HG03159 (cell line): ENCODE measurements around the gene MYL3.

Source experiments
- ATAC-seq: cut with Tn5 transposase; IDR thresholded peaks from one replicate; pipeline ENCODE4 v1.9.1; 2021; ENCODE audit warnings: mild to moderate bottlenecking, moderate library complexity; ENCODE audit not compliant: unreplicated experiment

MYL3 gene

GRCh38 chr3:46883054-46883829, 20.0 kb upstream of the MYL3 start:
- ATAC-seq, result no peak

DNA sequence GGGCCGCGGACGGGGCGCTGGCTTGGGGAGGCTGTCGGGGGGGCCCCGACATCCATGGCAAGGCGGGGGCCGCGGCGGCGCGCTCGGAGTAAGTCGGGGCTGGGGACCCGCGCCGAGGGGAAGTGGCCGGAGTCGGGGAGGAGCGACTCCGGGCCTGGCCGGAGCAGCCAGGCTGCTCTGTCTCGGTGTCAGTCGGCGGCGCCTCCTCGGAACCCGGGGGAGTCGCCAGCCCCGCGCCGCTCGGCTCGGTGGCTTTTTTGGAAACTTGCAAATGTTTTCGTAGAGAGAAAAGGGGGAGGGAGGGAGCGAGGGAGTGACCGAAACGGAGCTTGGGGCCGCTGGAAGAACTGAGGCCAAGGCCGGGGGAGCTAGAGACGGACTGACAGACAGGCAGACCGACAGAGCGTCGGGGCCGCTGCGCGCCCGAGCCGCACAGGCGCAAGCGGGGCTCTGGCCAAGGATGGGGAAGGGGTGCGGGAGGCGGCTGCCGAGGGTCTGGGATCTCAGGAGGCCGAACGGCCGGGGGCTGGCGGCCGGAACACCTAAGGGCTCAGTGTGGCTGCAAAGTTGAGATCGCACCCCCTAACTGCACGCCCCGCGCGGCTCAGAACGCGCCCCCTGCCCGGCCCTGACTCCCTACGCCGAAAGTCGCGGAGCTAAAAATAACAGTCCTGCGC, 19.3 kb upstream of the MYL3 start:
- no peak for ATAC-seq

DNA sequence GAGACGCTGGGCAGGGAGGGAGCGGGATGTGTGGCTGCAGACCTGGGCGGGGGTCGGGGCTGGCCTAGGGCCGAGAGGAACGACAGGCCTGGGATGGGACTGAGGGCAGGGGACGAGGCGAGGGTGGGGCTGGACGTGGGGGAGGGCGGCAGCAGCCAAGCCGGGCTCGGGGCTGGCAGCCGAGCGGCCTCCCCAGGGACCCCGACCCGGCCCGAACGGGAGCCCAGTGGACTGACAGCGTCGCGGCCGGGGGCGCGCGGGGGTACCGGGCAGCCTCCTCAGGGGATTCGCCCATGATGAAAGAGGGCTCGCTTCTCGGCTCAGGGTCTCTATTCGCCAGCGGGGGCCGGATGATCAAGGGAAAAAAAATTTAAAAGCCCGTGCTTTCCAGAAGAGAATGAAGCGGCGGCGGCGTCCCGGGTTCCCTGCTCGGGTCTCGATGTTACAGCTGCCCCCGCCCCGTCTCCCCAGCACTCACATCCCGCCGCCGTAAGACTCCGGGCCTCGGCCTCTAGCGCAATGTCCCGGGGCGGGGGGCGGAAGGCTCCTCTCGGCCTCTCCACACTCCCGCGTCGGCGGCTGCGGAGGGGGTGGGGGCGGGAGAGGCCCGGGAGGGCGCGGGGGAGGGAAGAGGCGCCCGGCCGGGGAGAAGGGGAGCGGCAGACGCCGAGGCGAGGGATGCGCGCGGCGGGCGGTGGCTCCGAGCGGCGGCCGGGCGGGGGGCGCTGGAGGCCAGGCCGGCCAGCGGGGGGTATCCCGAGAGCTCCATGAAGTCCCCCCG, 18.5 kb upstream of the MYL3 start:
- ATAC-seq, result no peak

DNA sequence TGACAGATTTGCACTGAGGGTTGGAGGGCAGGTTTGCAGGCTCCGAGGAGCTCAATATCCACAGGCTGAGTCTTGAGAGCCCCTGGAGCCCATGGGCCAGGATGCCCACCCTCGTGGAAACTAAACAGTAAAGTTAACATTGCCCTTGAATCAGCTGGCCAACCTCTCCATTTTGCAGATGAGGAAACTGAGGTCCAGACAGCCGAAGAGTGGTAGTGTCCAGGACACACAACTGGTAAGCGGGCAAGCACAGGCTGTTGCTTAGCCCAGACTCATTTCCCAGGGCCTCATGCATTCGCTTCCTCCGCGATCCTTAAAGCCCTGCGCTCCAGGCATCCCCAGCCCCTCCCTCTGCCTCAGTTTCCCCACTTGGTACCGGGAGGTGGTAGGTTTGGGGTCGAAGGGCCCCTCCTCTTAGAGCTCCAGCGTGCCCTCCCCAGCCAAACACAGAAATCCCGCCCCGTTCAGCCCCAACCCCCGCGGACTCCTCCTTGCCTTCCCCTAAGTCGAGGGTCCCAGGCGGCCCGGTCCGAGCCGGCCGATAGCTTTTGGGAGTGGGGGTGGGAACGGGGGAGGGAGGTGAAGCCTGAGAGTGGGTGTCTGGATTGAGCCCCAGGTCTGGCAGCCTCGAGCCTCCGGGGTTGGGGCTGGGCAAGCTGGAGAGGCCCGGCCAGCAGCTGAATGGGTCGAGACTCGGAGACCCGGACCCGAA, 17.8 kb upstream of the MYL3 start:
- no peak for ATAC-seq

DNA sequence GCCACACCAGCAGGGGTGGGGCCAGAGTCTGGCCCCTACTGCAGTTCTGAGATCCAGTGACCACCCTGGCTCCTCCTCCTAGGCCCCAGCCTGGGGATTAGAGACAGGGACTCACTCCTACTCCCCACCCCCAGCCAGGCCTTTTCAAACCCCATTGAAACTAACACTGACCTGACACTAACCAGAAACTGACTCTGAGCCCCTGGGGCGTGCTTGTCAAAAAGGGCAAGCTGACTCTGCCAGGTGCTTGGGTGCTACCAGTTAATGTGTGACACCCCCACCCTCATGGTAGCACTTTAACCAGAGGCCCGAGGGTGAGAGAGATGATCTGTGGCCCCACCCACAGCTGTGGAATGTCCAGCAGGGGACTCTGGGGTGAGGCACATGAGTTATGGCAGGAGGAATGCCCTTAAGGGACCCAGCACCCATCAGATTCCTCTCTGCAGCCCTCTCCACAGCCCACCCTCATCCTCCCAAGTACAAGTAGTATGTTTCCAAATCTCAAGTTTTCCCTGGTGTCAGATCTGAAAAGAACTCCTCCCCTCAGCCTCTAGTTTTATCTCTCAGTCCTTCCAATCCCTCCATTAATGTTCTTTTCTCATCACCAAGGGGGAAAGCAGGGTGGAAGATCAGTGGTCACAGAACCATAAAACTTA, 15.7 kb upstream of the MYL3 start:
- ATAC-seq, result no peak

- no peak for ATAC-seq
These were observed 14.3 kb upstream of the MYL3 start, which contains the start of gene PTH1R for GRCh38 chr3:46877406-46878125. TSS of gene PTH1R (plus strand) at chr3:46877721. CDS start at chr3:46883560, 5,839 bp downstream.

GRCh38 chr3:46876313-46877300, 13.4 kb upstream of the MYL3 start:
- no peak for ATAC-seq

- no peak for ATAC-seq
These were observed 12.3 kb upstream of the MYL3 start for GRCh38 chr3:46875560-46875959.

DNA sequence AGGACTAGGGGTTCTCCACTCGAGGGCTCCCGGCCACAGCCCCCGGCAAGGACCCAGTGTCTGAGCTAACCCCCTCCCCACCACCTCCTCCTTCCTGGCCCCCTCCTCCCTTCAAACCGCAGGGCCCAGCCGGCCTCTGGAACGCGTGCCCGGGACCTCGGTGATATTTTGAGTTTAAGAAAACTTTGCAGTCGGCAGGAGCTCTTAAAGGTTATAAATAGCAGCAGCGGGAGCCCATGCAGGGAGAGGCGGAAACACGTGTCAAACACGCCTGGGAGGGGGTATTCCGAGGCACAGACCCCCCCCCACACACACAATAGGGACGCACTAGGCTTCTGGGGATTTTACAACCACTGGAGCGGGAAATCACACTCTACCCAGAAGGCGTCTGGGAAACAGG, 11.2 kb upstream of the MYL3 start:
- no peak for ATAC-seq

- ATAC-seq, result no peak
These were observed 10.3 kb upstream of the MYL3 start for GRCh38 chr3:46873521-46873920.

DNA sequence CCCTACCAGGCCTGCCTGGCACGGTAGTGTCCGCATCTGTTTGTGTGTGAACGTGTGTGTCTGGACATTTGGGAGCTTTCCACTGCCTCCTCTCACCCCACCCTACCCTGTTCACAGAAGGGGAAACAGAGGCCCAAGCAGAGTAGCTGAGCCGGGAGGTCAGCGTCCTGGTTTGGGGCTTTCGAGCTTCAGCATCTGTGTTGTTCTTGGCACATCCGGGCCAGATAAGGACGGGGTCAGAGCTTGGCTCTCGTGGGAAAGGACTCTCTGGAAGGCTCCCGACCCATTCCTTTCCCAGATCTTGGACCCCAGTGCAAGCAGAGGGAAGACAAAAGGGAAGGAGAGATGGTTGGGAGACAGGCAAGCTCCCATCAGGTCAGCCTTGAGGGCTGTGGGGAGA, 8.0 kb upstream of the MYL3 start:
- no peak for ATAC-seq

GRCh38 chr3:46870651-46871050, 7.4 kb upstream of the MYL3 start:
- no peak for ATAC-seq

DNA sequence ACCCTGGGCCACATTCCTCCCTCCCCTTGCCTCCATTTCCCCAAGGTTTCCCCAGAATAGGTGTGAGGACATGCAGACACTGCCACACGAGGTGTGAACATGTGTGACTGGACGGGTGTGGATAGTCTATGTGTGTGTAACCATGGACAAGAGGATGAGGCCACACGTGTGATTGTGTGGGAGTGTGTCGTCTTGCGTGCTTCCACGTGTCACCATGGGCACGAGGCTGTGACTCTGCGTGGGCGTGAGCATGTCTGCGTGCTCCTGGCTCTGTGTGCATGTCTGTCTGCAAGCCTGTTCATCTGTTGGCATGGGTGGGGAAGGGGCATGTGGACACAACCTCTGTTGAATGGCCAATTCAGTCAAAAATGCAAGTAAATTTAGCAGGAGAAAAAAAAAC, 6.2 kb upstream of the MYL3 start:
- ATAC-seq, result no peak

DNA sequence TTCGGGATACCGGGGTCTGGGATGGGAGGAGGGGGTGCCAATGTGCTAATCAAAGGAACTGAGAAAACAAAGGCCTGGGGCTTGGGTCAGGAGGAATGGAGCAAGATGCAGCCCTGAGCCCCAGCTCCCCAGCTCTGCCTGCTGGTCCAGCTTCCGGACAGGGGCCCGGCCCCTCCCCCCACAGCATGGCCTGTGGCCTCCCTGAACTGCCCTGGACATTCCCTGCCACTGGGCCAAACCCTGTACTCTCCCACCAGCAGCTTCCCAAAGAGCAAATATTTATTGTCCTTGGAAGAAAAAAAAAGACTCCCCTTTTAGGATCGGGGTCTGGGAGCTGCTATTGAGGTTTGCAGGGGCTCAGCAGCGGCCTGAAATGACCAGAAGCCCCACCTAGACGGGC, 5.7 kb upstream of the MYL3 start:
- no peak for ATAC-seq

DNA sequence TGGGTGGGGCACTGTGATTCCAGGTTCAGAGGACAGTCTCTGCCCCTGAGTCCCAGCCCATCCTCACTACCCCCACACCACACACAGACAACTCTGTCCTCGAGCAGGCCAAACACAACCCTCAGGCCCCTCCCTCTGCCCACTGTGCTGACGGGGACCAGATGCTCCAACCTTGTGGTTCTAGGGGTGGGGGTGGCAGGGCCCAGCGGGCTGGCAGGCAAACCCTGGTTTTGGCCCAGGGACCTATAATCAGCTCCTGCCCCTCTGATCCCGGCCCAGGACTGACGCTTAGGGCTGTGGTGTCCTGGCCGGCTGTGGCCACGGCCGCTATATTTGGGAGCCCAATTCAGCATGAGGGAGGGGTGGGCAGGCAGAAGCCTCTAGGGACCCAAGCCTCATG, 5.0 kb upstream of the MYL3 start:
- no peak for ATAC-seq

DNA sequence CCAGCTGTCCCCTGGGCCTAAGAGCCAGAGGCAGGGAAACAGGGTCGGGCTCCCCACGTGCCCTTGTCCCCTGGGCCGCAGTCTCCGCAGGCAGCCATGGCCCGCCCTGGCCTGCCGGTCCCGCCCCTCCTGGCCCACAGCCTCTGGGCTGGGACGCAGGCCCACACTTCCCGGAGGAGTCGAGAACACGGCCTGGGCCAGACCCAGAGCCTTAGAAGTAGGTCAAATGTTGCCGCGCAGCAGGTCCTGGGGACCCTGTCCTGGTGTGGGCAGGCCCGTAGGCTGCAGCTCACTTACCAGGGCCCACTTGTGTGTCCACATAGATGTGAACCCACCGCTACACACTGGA, 4.3 kb upstream of the MYL3 start:
- ATAC-seq, result no peak

DNA sequence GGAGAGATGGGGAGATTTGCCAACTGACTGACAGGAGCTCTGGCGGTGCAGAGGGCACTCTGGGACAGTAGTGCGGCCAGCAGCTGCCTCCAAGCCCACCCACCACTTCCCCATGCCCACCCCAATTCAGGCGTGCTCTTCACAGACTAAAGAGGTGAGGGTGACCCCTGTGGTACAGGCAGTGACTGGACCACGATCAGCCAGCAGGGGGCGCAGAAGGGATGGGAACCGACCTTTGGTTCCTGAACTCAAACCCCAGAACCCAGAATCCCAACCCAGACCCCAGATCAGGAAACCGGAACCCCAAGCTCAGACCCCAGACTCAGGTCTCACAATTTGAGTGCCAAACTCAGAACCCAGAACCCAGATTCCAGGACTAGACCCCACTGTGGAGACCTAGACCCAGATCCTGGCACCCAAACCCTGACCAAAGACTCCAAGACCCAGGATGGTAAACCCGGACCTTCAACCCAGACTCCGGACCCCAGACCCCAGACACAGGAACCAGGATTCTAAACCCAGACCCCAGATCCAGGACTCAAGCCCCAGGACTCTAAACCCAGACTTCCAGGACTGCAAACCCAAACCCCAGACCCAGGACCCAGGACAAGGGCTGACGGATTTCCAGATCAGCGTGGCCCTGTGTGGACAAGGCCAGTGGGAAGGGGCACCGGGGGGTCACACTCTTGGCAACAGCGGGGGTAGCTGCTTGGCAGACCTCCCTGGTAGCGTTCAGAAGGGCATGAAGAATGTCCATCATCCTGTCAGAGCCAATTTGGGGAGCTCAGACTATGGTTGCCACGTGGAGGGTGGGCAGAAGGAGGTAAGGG, 3.7 kb upstream of the MYL3 start:
- ATAC-seq, result no peak

- no peak for ATAC-seq
These were observed 2.9 kb upstream of the MYL3 start for GRCh38 chr3:46866032-46866595.
